HepG2 (cell line): ENCODE results near the gene CEP128. TPM values are rescaled to one million over a fixed set of nuclear protein-coding genes. Genes with fewer than 3 reads are reported as not detected.

Experiments
- ATAC-seq: fragments of 200-7000 bp; cut with Tn5 transposase; 3 replicates; pipeline ENCODE4 v1.9.1; 2020; ENCODE audit warnings: mild to moderate bottlenecking, moderate library complexity
- BruUV-seq: library from RNA; stranded (reverse); fragments of 400-500 nt; replicated peaks from 2 replicates; lab custom pipeline; 2021; lab: Mats Ljungman, UMichigan
- CTCF ChIA-PET: fragments of 300-600 bp; formaldehyde crosslinking; extraction: SDS; loops from one replicate; lab custom pipeline; 2021; ENCODE audit warnings: low total read pairs, inconsistent platforms, low intra/inter-chr PET ratio; lab: Yijun Ruan, JAX
- POLR2A ChIA-PET: fragments of 350-600 bp; sonication (Branson Sonifier 250); formaldehyde crosslinking; loops from one replicate; lab custom pipeline; 2020; ENCODE audit warnings: antibody characterized with exemption, inconsistent platforms; lab: Yijun Ruan, JAX
- DNase-seq: peaks from one replicate; pipeline ENCODE4 v3.0.0-alpha.2; 2015; ENCODE audit warnings: low spot score
- FAIRE-seq: peaks from 3 replicates; lab custom pipeline; 2011; peaks lifted over from hg19 to GRCh38; lab: Jason Lieb, UNC
- H2AFZ ChIP-seq: one replicate; pipeline ENCODE4 v1.6.1; 2011; ENCODE audit warnings: low read length, inconsistent platforms
- H3K27ac ChIP-seq: fragments of 300-600 bp; 3 replicates; pipeline ENCODE4 v1.8.0; 2011; ENCODE audit warnings: mixed run types, mild to moderate bottlenecking, mixed read lengths, low read length, inconsistent platforms; ENCODE audit not compliant: insufficient read depth; ENCODE audit errors: extremely low read length
- H3K27me3 ChIP-seq, 2 experiments: fragments of 200-600 bp in 1 of 2; 2 replicates in 1 of 2; 3 replicates in 1 of 2; pipeline versions ENCODE4 v1.6.0 to v1.8.0; 2011; ENCODE audit warnings: low read length in 2 of 2, mild to moderate bottlenecking in 2 of 2, moderate library complexity in 2 of 2, inconsistent platforms in 1 of 2; ENCODE audit not compliant: insufficient read depth in 2 of 2, control insufficient read depth in 1 of 2
- H3K36me3 ChIP-seq, 2 experiments: fragments of 200-600 bp in 1 of 2; replicated peaks in 1 of 2; 2 replicates in 1 of 2; 3 replicates in 1 of 2; pipeline versions ENCODE4 v1.5.1 to v1.8.0; 2011; ENCODE audit warnings: low read length in 2 of 2, inconsistent platforms in 1 of 2; ENCODE audit not compliant: insufficient read depth in 2 of 2, control insufficient read depth in 1 of 2
- H3K4me1 ChIP-seq: 2 replicates; pipeline ENCODE4 v1.5.1; 2012; ENCODE audit warnings: low read length, inconsistent platforms; ENCODE audit not compliant: insufficient read depth
- H3K4me2 ChIP-seq: 2 replicates; pipeline ENCODE4 v1.6.0; 2011; ENCODE audit warnings: low read depth, low read length, inconsistent platforms
- H3K4me3 ChIP-seq, 3 experiments: fragments of 200-600 bp in 1 of 3; sonication (generic), shearing (Covaris generic) in 1 of 3; replicated peaks in 1 of 3; 2 replicates each; pipeline ENCODE4 v1.5.1; 2011 to 2016; ENCODE audit warnings: low read length in 3 of 3, inconsistent platforms in 2 of 3, low read depth in 2 of 3, mild to moderate bottlenecking in 2 of 3, control low read depth in 1 of 3, mixed read lengths in 1 of 3; ENCODE audit not compliant: insufficient read depth in 1 of 3
- H3K79me2 ChIP-seq: one replicate; pipeline ENCODE4 v1.6.1; 2011; ENCODE audit warnings: low read length, inconsistent platforms; ENCODE audit not compliant: insufficient read depth
- H3K9ac ChIP-seq: 2 replicates; pipeline ENCODE4 v1.6.0; 2011; ENCODE audit warnings: mild to moderate bottlenecking, low read depth, low read length, inconsistent platforms; ENCODE audit not compliant: insufficient read depth
- H3K9me3 ChIP-seq: 2 replicates; pipeline ENCODE4 v1.5.1; 2012; ENCODE audit warnings: mild to moderate bottlenecking, low read length
- H4K20me1 ChIP-seq: 2 replicates; pipeline ENCODE4 v1.6.0; 2011; ENCODE audit warnings: inconsistent platforms, mild to moderate bottlenecking, low read length, moderate library complexity; ENCODE audit not compliant: insufficient read depth
- AHR ChIP-seq: IDR thresholded peaks from 2 replicates; pipeline ENCODE4 v1.6.1; 2018; ENCODE audit warnings: missing genetic modification reagents, missing compliant biosample characterization
- ARNT2 ChIP-seq: sonication (generic); formaldehyde crosslinking; IDR thresholded peaks from 2 replicates; pipeline ENCODE4 v1.8.0; 2022; ENCODE audit warnings: mild to moderate bottlenecking, low read depth, missing genetic modification reagents, moderate library complexity
- GLMP ChIP-seq: sonication (generic); formaldehyde crosslinking; IDR thresholded peaks from 2 replicates; pipeline ENCODE4 v1.9.0; 2021; ENCODE audit warnings: missing genetic modification reagents, mild to moderate bottlenecking, borderline replicate concordance
- IRX3 ChIP-seq: sonication (generic); formaldehyde crosslinking; IDR thresholded peaks from 2 replicates; pipeline ENCODE4 v1.8.1; 2023; ENCODE audit warnings: mild to moderate bottlenecking, low read depth, missing genetic modification reagents, borderline replicate concordance
- MAZ ChIP-seq, 2 experiments: sonication (generic) in 1 of 2; formaldehyde crosslinking in 1 of 2; IDR thresholded peaks; 2 replicates each; pipeline versions ENCODE4 v1.5.0 to v1.6.1; 2012 to 2020; ENCODE audit warnings: low read depth in 2 of 2, mild to moderate bottlenecking in 2 of 2, borderline replicate concordance in 1 of 2, improper control_type of control experiment in 1 of 2, low read length in 1 of 2, missing genetic modification reagents in 1 of 2, moderate library complexity in 1 of 2
- RFX1 ChIP-seq: fragments of 450-650 bp; IDR thresholded peaks from 2 replicates; pipeline ENCODE4 v1.6.1; 2017
- U2AF1 ChIP-seq: fragments of 200-400 bp; formaldehyde crosslinking; optimal IDR thresholded peaks from 2 replicates; pipeline ENCODE3; 2017; ENCODE audit warnings: mild to moderate bottlenecking, low read depth, low read length
- ZNF160 ChIP-seq: sonication (generic); formaldehyde crosslinking; IDR thresholded peaks from 2 replicates; pipeline ENCODE4 v1.8.0; 2022; ENCODE audit warnings: mild to moderate bottlenecking, inconsistent platforms, missing genetic modification reagents
- ZNF3 ChIP-seq: IDR thresholded peaks from 2 replicates; pipeline ENCODE4 v1.7.0; 2017; ENCODE audit warnings: inconsistent platforms
- ZNF354B ChIP-seq: sonication (generic); formaldehyde crosslinking; IDR thresholded peaks from 2 replicates; pipeline ENCODE4 v1.8.0; 2022; ENCODE audit warnings: mild to moderate bottlenecking, missing genetic modification reagents
- ZNF484 ChIP-seq: sonication (generic); formaldehyde crosslinking; IDR thresholded peaks from 2 replicates; pipeline ENCODE4 v1.5.1; 2020; ENCODE audit warnings: mild to moderate bottlenecking, low read depth, missing genetic modification reagents, borderline replicate concordance
- ZNF761 ChIP-seq: sonication (generic); formaldehyde crosslinking; conservative IDR thresholded peaks from 2 replicates; pipeline ENCODE4 v1.4.0; 2020; ENCODE audit warnings: mild to moderate bottlenecking, missing genetic modification reagents
- ZNF781 ChIP-seq: sonication (generic); formaldehyde crosslinking; IDR thresholded peaks from 2 replicates; pipeline ENCODE4 v1.5.1; 2020; ENCODE audit warnings: borderline replicate concordance, mild to moderate bottlenecking, missing genetic modification reagents; ENCODE audit errors: not compliant biosample characterization
- WGBS: methylation state at CpG from one replicate; pipeline ENCODE4 v1.1.6; 2017; ENCODE audit warnings: low lambda C conversion rate; 5-methylcytosine and 5-hydroxymethylcytosine counted together
- in situ Hi-C: cut with HindIII; loops from 2 replicates; pipeline ENCODE4 v1.10.0; 2017; ENCODE audit warnings: low pct_unique_long_range_greater_than_20kb; ENCODE audit not compliant: extremely low pct_ligation_motif_present
- intact Hi-C: fragments of 100-400 bp; cut with micrococcal nuclease; formaldehyde crosslinking; loops from one replicate; pipeline ENCODE4 v1.10.0; 2022; ENCODE audit not compliant: unreplicated experiment
- polyA plus RNA-seq, 8 experiments: library from polyadenylated mRNA; depleted of rRNA in 3 of 8; stranded (reverse) in 7 of 8; unstranded in 1 of 8; fragments of >200 nt; fragmentation: Illumina TruSeq in 4 of 8; extraction: Trizol in 4 of 8; gene quantifications; 2 replicates each; pipeline versions ENCODE4 v1.2.1 to v1.2.3, GENCODE V29; 2011 to 2016; ENCODE audit warnings: low read depth in 4 of 8, missing spikeins in 1 of 8, mixed read lengths in 1 of 8; ENCODE audit not compliant: insufficient read depth in 1 of 8
- total RNA-seq, 5 experiments: library from RNA; depleted of rRNA; stranded (reverse); fragments of >200 nt; fragmentation: Illumina TruSeq; extraction: Trizol; gene quantifications; 2 replicates each; pipeline ENCODE4 v1.2.3, GENCODE V29; 2016; ENCODE audit warnings: low read depth in 1 of 5
- TF ChIP-seq, protein P1 (sequence below): sonication (generic); formaldehyde crosslinking; IDR thresholded peaks from 2 replicates; pipeline ENCODE4 v1.8.1; 2023; ENCODE audit warnings: missing genetic modification reagents, inconsistent platforms, borderline replicate concordance
- TF ChIP-seq, protein P2 (sequence below): IDR thresholded peaks from 2 replicates; pipeline ENCODE4 v1.6.1; 2016
- TF ChIP-seq, protein P3 (sequence below): sonication (generic); formaldehyde crosslinking; IDR thresholded peaks from 2 replicates; pipeline ENCODE4 v1.4.0; 2020; ENCODE audit warnings: low read depth, mild to moderate bottlenecking, missing genetic modification reagents

The CEP128 gene
- total and polyA plus RNA-seq, 2 of the 13 experiments (the other 11 are each of a cell fraction or from before 2014, with no cell fraction given): 1.3 to 7.5 TPM

DNA sequence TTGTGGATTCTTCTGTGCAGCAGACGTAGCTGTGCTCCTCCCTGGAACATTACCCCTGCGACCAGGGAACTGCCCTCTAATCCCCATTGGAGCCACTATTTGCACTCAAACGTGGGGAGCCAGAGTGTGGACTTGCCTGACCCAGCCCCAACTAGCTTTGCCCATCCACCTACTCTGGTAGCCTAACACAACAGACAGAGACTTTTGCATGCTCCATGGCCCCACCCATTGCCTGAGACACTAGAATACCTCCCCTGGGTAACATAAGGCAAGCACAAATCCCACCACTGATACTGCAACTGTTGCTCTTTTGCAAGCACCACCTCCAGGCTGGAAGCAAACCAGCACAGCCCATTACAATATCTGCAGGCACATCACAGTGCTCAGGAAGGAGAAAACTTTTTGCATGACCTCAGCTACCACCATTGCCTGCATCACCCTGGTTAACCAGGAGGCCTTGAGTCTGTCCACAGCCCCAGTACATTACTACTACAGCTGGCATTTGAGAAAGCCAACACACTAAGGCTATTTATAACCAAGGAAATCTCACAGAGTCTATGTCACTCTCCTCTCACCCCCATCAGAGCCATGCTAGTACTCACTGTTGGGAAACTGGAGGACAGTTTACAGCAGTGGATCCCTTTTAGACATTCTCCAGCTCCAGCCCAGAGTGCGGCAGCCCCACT is 15.0 kb downstream of the CEP128 start (continued):
- TF ChIP-seq, protein P1, sequence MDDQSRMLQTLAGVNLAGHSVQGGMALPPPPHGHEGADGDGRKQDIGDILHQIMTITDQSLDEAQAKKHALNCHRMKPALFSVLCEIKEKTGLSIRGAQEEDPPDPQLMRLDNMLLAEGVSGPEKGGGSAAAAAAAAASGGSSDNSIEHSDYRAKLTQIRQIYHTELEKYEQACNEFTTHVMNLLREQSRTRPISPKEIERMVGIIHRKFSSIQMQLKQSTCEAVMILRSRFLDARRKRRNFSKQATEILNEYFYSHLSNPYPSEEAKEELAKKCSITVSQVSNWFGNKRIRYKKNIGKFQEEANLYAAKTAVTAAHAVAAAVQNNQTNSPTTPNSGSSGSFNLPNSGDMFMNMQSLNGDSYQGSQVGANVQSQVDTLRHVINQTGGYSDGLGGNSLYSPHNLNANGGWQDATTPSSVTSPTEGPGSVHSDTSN: no peak
- TF ChIP-seq ZNF160 (CRISPR knock-in tag): no peak
- TF ChIP-seq, all 625 proteins: peak for 0

- Histone ChIP-seq H3K4me1 (no peaks in the 10 kb centered on the region), H3K4me2 (no peak overlapping the region), H3K79me2 (no peaks in the 10 kb centered on the region), H3K9me3 (no peaks in the 10 kb centered on the region), H3K27me3 (no peaks in the 10 kb centered on the region), H2AFZ (no peak overlapping the region), H3K27ac (no peak overlapping the region), H3K4me3 (no peak overlapping the region), H3K36me3 (no peaks in the 10 kb centered on the region), H3K9ac (no peak overlapping the region), H4K20me1 (no peaks in the 10 kb centered on the region)
- intact Hi-C loops (no loop called here), in situ Hi-C loops (no loop called here)
- 70% methylated on average over 2 of the region's 2 CpGs for WGBS
- DNase-seq (no peak), FAIRE-seq (no peak), ATAC-seq (no peak)
- POLR2A ChIA-PET: no interaction called here
- BruUV-seq: no TSS peak
- CTCF ChIA-PET: no interaction called here
- TF ChIP-seq U2AF1: no peak
- no peak for TF ChIP-seq ARNT2 (CRISPR knock-in tag)
- no peak for TF ChIP-seq ZNF354B
- TF ChIP-seq IRX3: no peak
- no peak for TF ChIP-seq GLMP (CRISPR knock-in tag)
- no peak for TF ChIP-seq ZNF761 (CRISPR knock-in tag)
- no peak for TF ChIP-seq RFX1
- TF ChIP-seq MAZ (IDR thresholded peaks at IDR 0.05; ENCODE audit: borderline replicate concordance, low read depth, low read length): no peak
- TF ChIP-seq MAZ (CRISPR knock-in tag; IDR thresholded peaks at IDR 0.05; ENCODE audit: low read depth): no peak
- TF ChIP-seq ZNF484 (CRISPR knock-in tag): no peak
- no peak for TF ChIP-seq AHR (CRISPR knock-in tag)
- no peak for TF ChIP-seq ZNF781 (CRISPR knock-in tag)
- TF ChIP-seq ZNF3 (CRISPR knock-in tag): no peak
- TF ChIP-seq, protein P2, sequence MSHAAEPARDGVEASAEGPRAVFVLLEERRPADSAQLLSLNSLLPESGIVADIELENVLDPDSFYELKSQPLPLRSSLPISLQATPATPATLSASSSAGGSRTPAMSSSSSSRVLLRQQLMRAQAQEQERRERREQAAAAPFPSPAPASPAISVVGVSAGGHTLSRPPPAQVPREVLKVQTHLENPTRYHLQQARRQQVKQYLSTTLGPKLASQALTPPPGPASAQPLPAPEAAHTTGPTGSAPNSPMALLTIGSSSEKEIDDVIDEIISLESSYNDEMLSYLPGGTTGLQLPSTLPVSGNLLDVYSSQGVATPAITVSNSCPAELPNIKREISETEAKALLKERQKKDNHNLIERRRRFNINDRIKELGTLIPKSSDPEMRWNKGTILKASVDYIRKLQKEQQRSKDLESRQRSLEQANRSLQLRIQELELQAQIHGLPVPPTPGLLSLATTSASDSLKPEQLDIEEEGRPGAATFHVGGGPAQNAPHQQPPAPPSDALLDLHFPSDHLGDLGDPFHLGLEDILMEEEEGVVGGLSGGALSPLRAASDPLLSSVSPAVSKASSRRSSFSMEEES (CRISPR knock-in tag): no peak
- TF ChIP-seq, protein P3, sequence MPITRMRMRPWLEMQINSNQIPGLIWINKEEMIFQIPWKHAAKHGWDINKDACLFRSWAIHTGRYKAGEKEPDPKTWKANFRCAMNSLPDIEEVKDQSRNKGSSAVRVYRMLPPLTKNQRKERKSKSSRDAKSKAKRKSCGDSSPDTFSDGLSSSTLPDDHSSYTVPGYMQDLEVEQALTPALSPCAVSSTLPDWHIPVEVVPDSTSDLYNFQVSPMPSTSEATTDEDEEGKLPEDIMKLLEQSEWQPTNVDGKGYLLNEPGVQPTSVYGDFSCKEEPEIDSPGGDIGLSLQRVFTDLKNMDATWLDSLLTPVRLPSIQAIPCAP (CRISPR knock-in tag): no peak
Observed at GRCh38 chr14:80924365-80925103, 17.0 kb downstream of the CEP128 start.
